Parathyroid adenoma (tissue), 2 donors: ENCODE results near the gene SP140L.
"Not testable (repeated sequence)": the region's sequence is repeated elsewhere in the genome, so short reads cannot be mapped to it uniquely, and the experiment has no call there.

Source experiments
- H2AFZ ChIP-seq: fragments of 300-600 bp; sonication (generic); one replicate; pipeline ENCODE4 v1.7.0; 2017; ENCODE audit warnings: antibody characterized with exemption, mild to moderate bottlenecking
- H3K27ac ChIP-seq: fragments of 300-600 bp; sonication (generic); one replicate; pipeline ENCODE4 v1.7.0; 2017
- H3K27me3 ChIP-seq: fragments of 300-600 bp; sonication (generic); one replicate; pipeline ENCODE4 v1.7.0; 2017; ENCODE audit warnings: low read length; ENCODE audit not compliant: control insufficient read depth, insufficient read depth
- H3K36me3 ChIP-seq: fragments of 300-600 bp; sonication (generic); one replicate; pipeline ENCODE4 v1.7.0; 2017; ENCODE audit warnings: low read length; ENCODE audit not compliant: control insufficient read depth, insufficient read depth
- H3K4me1 ChIP-seq: fragments of 300-600 bp; sonication (generic); one replicate; pipeline ENCODE4 v1.7.0; 2017; ENCODE audit warnings: control low read depth
- H3K4me2 ChIP-seq: fragments of 300-600 bp; sonication (generic); one replicate; pipeline ENCODE4 v1.7.0; 2017; ENCODE audit warnings: low read length
- H3K4me3 ChIP-seq: fragments of 300-600 bp; sonication (generic); one replicate; pipeline ENCODE4 v1.7.0; 2017; ENCODE audit warnings: low read depth, low read length
- H3K79me2 ChIP-seq: fragments of 300-600 bp; sonication (generic); one replicate; pipeline ENCODE4 v1.7.0; 2017; ENCODE audit warnings: control low read depth
- H3K9ac ChIP-seq: fragments of 300-600 bp; sonication (generic); one replicate; pipeline ENCODE4 v1.7.0; 2017; ENCODE audit warnings: mild to moderate bottlenecking
- H3K9me3 ChIP-seq: fragments of 300-600 bp; sonication (generic); one replicate; pipeline ENCODE4 v1.7.0; 2017; ENCODE audit warnings: low read length; ENCODE audit not compliant: control insufficient read depth
- CTCF ChIP-seq: fragments of 300-600 bp; sonication (generic); IDR thresholded peaks from one replicate; pipeline ENCODE4 v1.7.0; 2017; ENCODE audit warnings: antibody characterized with exemption, mild to moderate bottlenecking
- donor health status: primary hyperparathyroidism.

Gene SP140L

GRCh38 chr2:230400041-230400440, 73.0 kb downstream of the SP140L start:
- no peak overlapping the region for H3K4me2 ChIP-seq
- TF ChIP-seq CTCF: no peak
- H3K9ac ChIP-seq: no peak overlapping the region
- H3K27me3 ChIP-seq: no peaks in the 10 kb centered on the region
- H3K27ac ChIP-seq: no peak overlapping the region
- no peaks in the 10 kb centered on the region for H3K9me3 ChIP-seq
- no peaks in the 10 kb centered on the region for H3K79me2 ChIP-seq
- H3K4me1 ChIP-seq: no peaks in the 10 kb centered on the region
- H2AFZ ChIP-seq: no peak overlapping the region
- H3K4me3 ChIP-seq: no peak overlapping the region
- H3K36me3 ChIP-seq: no peaks in the 10 kb centered on the region

- Histone ChIP-seq H2AFZ (no peak overlapping the region), H3K4me2 (no peak overlapping the region), H3K9ac (no peak overlapping the region), H3K4me1 (no peaks in the 10 kb centered on the region), H3K79me2 (no peaks in the 10 kb centered on the region), H3K9me3 (no peaks in the 10 kb centered on the region), H3K27ac (no peak overlapping the region), H3K4me3 (no peak overlapping the region), H3K27me3 (no peaks in the 10 kb centered on the region), H3K36me3 (no peaks in the 10 kb centered on the region)
- TF ChIP-seq CTCF: no peak
These were observed 73.5 kb downstream of the SP140L start for GRCh38 chr2:230400454-230400853.

- H3K9ac ChIP-seq, H3K9me3 ChIP-seq, H2AFZ ChIP-seq, H3K4me1 ChIP-seq, H3K4me3 ChIP-seq, H3K27ac ChIP-seq, H3K79me2 ChIP-seq, H3K36me3 ChIP-seq, H3K27me3 ChIP-seq, H3K4me2 ChIP-seq: not testable (repeated sequence)
These were observed 74.0 kb downstream of the SP140L start for GRCh38 chr2:230401026-230401425.

GRCh38 chr2:230403746-230404145, 76.8 kb downstream of the SP140L start:
- no peaks in the 10 kb centered on the region for H3K27me3 ChIP-seq
- no peaks in the 10 kb centered on the region for H3K4me1 ChIP-seq
- H3K36me3 ChIP-seq: no peaks in the 10 kb centered on the region
- no peak overlapping the region for H3K27ac ChIP-seq
- no peak overlapping the region for H3K4me3 ChIP-seq
- H2AFZ ChIP-seq: no peak overlapping the region
- no peak for TF ChIP-seq CTCF
- no peak overlapping the region for H3K9ac ChIP-seq
- H3K79me2 ChIP-seq: no peaks in the 10 kb centered on the region
- H3K4me2 ChIP-seq: no peak overlapping the region
- H3K9me3 ChIP-seq: no peaks in the 10 kb centered on the region

- H3K4me3 ChIP-seq: no peak overlapping the region
- H3K36me3 ChIP-seq: no peaks in the 10 kb centered on the region
- no peak for TF ChIP-seq CTCF
- H3K9ac ChIP-seq: no peak overlapping the region
- no peaks in the 10 kb centered on the region for H3K27me3 ChIP-seq
- H2AFZ ChIP-seq: no peak overlapping the region
- H3K9me3 ChIP-seq: no peaks in the 10 kb centered on the region
- no peak overlapping the region for H3K4me2 ChIP-seq
- H3K4me1 ChIP-seq: no peaks in the 10 kb centered on the region
- no peaks in the 10 kb centered on the region for H3K79me2 ChIP-seq
- H3K27ac ChIP-seq: no peak overlapping the region
These were observed 78.8 kb downstream of the SP140L start for GRCh38 chr2:230405824-230406223.
